Calu3 (cell line): Measurements from ENCODE around the gene PSMD1. TPM values are rescaled to one million over a fixed set of nuclear protein-coding genes. Genes with fewer than 3 reads are reported as not detected.

Experiments
- BruUV-seq: library from RNA; stranded (reverse); fragments of 400-500 nt; replicated peaks from 2 replicates; lab custom pipeline; 2021; lab: Mats Ljungman, UMichigan
- CTCF ChIA-PET: fragments of 300-600 bp; sonication (Branson Sonifier 250); formaldehyde crosslinking; loops from one replicate; lab custom pipeline; 2022; ENCODE audit warnings: antibody characterized with exemption; lab: Charles Lee
- DNase-seq: peaks from one replicate; pipeline ENCODE4 v3.0.0; 2022
- H3K27ac Mint-ChIP-seq: one replicate; pipeline ENCODE4 v1.8.0; 2022; ENCODE audit warnings: mixed read lengths; ENCODE audit not compliant: unreplicated experiment
- H3K27me3 Mint-ChIP-seq: one replicate; pipeline ENCODE4 v1.8.0; 2022; ENCODE audit warnings: mixed read lengths; ENCODE audit not compliant: unreplicated experiment
- H3K36me3 Mint-ChIP-seq: one replicate; pipeline ENCODE4 v1.8.0; 2022; ENCODE audit warnings: mild to moderate bottlenecking, moderate library complexity, mixed read lengths; ENCODE audit not compliant: insufficient read depth, unreplicated experiment
- H3K4me1 Mint-ChIP-seq: one replicate; pipeline ENCODE4 v1.8.0; 2022; ENCODE audit warnings: mild to moderate bottlenecking, low read depth, mixed read lengths; ENCODE audit not compliant: unreplicated experiment
- H3K4me3 Mint-ChIP-seq: one replicate; pipeline ENCODE4 v1.8.0; 2022; ENCODE audit warnings: mild to moderate bottlenecking, low read depth, moderate library complexity, mixed read lengths; ENCODE audit not compliant: unreplicated experiment
- H3K9me3 Mint-ChIP-seq: one replicate; pipeline ENCODE4 v1.8.0; 2022; ENCODE audit warnings: low read depth, mixed read lengths; ENCODE audit not compliant: unreplicated experiment
- intact Hi-C: fragments of 100-400 bp; cut with micrococcal nuclease; formaldehyde crosslinking; loops from one replicate; pipeline ENCODE4 v1.10.0; 2022; ENCODE audit not compliant: unreplicated experiment
- total RNA-seq: library from RNA; stranded (reverse); gene quantifications from 2 replicates; pipeline ENCODE4 v1.2.3, GENCODE V29; 2022
- TF ChIP-seq, protein P1 (sequence below): fragments of 200-600 bp; IDR thresholded peaks from one replicate; pipeline ENCODE4 v1.8.0; 2022; ENCODE audit warnings: antibody characterized with exemption; ENCODE audit not compliant: unreplicated experiment

The PSMD1 gene
- total RNA-seq, 1 experiment from 2014 or later: 135 TPM

DNA sequence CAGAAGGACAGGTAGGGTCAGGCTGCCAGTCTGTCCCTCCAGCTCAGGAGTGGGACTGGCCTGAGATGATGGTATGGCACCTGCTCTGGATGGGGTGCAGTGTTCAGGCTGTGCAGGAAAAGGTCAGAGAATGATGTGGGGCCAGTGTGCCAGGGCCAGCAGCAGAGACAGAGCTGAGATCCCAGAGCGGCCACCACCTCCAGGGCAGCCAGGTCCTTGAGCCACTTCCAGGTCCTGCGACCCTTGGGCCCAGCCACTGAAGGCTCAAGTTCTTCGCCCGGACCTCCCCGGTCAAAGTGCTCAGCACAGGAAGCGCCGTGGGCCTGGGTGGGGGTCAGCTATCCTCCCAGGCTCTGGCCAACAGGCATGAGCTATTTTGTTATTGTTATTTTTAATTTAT is 129.7 kb downstream of the PSMD1 start:
- TF ChIP-seq, protein P1, sequence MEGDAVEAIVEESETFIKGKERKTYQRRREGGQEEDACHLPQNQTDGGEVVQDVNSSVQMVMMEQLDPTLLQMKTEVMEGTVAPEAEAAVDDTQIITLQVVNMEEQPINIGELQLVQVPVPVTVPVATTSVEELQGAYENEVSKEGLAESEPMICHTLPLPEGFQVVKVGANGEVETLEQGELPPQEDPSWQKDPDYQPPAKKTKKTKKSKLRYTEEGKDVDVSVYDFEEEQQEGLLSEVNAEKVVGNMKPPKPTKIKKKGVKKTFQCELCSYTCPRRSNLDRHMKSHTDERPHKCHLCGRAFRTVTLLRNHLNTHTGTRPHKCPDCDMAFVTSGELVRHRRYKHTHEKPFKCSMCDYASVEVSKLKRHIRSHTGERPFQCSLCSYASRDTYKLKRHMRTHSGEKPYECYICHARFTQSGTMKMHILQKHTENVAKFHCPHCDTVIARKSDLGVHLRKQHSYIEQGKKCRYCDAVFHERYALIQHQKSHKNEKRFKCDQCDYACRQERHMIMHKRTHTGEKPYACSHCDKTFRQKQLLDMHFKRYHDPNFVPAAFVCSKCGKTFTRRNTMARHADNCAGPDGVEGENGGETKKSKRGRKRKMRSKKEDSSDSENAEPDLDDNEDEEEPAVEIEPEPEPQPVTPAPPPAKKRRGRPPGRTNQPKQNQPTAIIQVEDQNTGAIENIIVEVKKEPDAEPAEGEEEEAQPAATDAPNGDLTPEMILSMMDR: no peak
- H3K9me3 Mint-ChIP-seq: no peaks in the 10 kb centered on the region
- no peak overlapping the region for H3K27ac Mint-ChIP-seq
- intact Hi-C loops: no loop called here
- H3K27me3 Mint-ChIP-seq: peaks cover 36% of the 10 kb centered on the region
- no TSS peak for BruUV-seq
- CTCF ChIA-PET: no interaction called here
- H3K36me3 Mint-ChIP-seq: no peaks in the 10 kb centered on the region
- DNase-seq: no peak
- H3K4me1 Mint-ChIP-seq: peaks cover 16% of the 10 kb centered on the region
- no peak overlapping the region for H3K4me3 Mint-ChIP-seq

DNA sequence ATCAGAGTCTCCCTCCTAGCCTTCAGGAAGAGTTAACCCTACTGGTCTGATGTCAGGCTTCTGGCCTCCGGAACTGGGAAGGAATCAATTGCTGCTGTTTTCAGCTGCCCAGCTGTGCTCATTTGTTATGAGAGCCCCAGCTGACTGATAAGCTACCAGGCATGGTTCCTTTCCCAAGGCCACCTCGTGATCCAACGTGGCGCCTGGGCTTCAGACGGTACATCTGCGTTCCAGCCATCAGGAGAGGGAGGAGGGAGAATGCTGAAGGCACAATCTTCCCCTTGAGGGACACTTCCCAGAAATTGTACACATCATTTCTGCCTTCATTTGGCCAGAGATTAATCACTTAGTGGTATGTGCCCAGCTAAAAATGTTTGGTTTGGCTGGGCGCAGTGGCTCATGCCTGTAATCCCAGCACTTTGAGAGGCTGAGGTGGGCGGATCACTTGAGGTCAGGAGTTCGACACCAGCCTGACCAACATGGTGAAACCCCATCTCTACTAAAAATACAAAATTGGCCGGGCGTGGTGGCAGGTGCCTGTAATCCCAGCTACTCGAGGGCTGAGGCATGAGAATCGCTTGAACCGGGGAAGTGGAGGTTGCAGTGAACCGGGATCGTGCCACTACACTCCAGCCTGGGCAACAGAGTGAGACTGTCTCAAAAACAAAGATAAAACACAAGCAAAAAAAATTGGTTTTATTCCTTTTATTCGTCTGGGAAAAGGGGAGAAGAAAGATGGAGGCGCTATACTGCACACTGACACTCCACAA is 131.3 kb downstream of the PSMD1 start:
- Mint-ChIP-seq H3K36me3 (no peaks in the 10 kb centered on the region), H3K27ac (no peak overlapping the region), H3K4me3 (no peak overlapping the region), H3K27me3 (peaks cover 52% of the 10 kb centered on the region), H3K4me1 (peaks cover 8% of the 10 kb centered on the region), H3K9me3 (no peaks in the 10 kb centered on the region)
- TF ChIP-seq, protein P1: no peak
- no TSS peak for BruUV-seq
- no peak for DNase-seq
- intact Hi-C loops: no loop called here
- CTCF ChIA-PET: no interaction called here

DNA sequence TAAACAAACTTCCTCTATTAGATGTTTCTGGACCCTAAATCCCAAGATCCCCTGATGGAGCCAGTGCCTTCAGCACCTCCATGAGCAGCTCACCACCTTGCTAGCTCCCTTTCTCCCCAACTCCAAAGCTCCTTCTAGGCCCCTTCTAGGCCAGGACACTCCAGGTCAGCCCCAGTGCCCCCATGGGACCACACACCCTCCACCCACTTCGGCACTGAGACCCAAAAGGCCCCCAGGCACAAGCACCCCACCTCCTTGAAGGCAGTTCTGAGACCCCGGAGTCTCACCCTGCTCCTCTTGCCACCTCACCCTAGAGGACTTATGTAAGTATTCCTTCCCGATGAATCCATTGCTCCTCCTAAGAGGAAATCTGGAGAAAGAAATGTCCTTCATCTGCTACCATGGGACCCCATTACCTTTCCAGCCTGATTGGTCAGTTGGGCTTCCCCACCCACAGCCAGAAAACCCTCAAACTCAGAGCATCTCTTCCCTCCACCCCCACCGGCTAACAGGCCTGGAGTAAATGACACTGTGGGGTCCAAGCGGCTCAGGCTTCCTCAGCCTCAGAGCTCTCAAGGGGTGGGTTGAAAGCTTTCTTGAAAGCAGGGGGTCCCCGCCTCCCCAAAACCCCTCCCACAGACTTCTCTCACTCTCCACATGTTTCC is 132.0 kb downstream of the PSMD1 start:
- peaks cover 8% of the 10 kb centered on the region for H3K4me1 Mint-ChIP-seq
- peaks cover 53% of the 10 kb centered on the region for H3K27me3 Mint-ChIP-seq
- no peak for DNase-seq
- BruUV-seq: no TSS peak
- no peak overlapping the region for H3K27ac Mint-ChIP-seq
- CTCF ChIA-PET: no interaction called here
- TF ChIP-seq, protein P1: no peak
- no peaks in the 10 kb centered on the region for H3K9me3 Mint-ChIP-seq
- no peaks in the 10 kb centered on the region for H3K36me3 Mint-ChIP-seq
- intact Hi-C loops: no loop called here
- H3K4me3 Mint-ChIP-seq: no peak overlapping the region

DNA sequence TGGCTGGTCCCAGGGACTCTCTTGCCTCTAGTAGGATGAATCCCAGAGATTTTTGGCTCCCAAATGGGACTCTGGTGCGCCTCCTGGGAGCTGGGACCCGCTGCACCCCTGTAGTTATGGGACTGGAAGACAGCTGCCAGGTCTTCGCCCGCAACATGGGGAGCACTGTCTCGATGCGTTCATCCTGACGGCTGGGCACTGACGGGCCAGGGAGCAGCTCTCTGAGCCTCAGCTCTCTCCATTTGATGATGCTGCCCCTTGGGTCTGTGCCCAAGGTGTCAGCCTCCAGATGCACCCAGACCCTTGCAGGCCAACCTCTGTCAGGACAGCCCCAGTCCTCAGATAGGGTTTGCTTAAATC is 132.5 kb downstream of the PSMD1 start:
- CTCF ChIA-PET: no interaction called here
- BruUV-seq: no TSS peak
- no peaks in the 10 kb centered on the region for H3K9me3 Mint-ChIP-seq
- H3K4me1 Mint-ChIP-seq: peaks cover 8% of the 10 kb centered on the region
- intact Hi-C loops: no loop called here
- TF ChIP-seq, protein P1: no peak
- H3K36me3 Mint-ChIP-seq: no peaks in the 10 kb centered on the region
- H3K4me3 Mint-ChIP-seq: no peak overlapping the region
- DNase-seq: no peak
- no peak overlapping the region for H3K27ac Mint-ChIP-seq
- peaks cover 53% of the 10 kb centered on the region for H3K27me3 Mint-ChIP-seq
